Left ventricle myocardium superior (tissue), 1 donor: ENCODE measurements around the gene CARHSP1. TPM values are rescaled to one million over a fixed set of nuclear protein-coding genes. Genes with fewer than 3 reads are reported as not detected.
"Not testable (repeated sequence)": the region's sequence is repeated elsewhere in the genome, so short reads cannot be mapped to it uniquely, and the experiment has no call there.

ENCODE experiments used
- ATAC-seq: fragments of 200-7000 bp; cut with Tn5 transposase; one replicate; pipeline ENCODE4 v1.9.1; 2020; ENCODE audit warnings: mild to moderate bottlenecking, moderate library complexity
- DNase-seq: peaks from one replicate; pipeline ENCODE4 v3.0.0-alpha.2; 2020
- intact Hi-C: fragments of 100-400 bp; cut with micrococcal nuclease; formaldehyde crosslinking; loops from one replicate; pipeline ENCODE4 v1.11.0; 2022
- total RNA-seq: library from RNA; stranded (reverse); fragmentation: NEBNext Ultra II Directional; extraction: Animal tissue kit (Norgen Biotek cat#: 25700); gene quantifications from one replicate; pipeline ENCODE4 v1.2.1, GENCODE V29; 2021
- donor health status: DM: no; HTN: yes; CAD: no; lungs with severe emphysema.

CARHSP1 gene
- total RNA-seq, 1 donor from 2014 or later = 23.8 TPM

GRCh38 chr16:8847623-8848022 lies 21.2 kb downstream of the CARHSP1 start:
- ATAC-seq (no peak), DNase-seq (peak; percentile 26)
- intact Hi-C loops = no loop called here

- no peak for DNase-seq
- intact Hi-C loops = no loop called here
These were observed 21.7 kb downstream of the CARHSP1 start for GRCh38 chr16:8847145-8847544.

GRCh38 chr16:8846401-8846932 lies 22.3 kb downstream of the CARHSP1 start:
- intact Hi-C loops = no loop called here
- no peak for ATAC-seq
- DNase-seq = no peak

More at GRCh38 chr16:8847145-8847544, 21.7 kb downstream of the CARHSP1 start:
- ATAC-seq = no peak

GRCh38 chr16:8845699-8846298 lies 23.0 kb downstream of the CARHSP1 start:
- ATAC-seq (no peak), DNase-seq (no peak)
- intact Hi-C loops = no loop called here

- DNase-seq, intact Hi-C loops, ATAC-seq: not testable (repeated sequence)
These were observed 25.5 kb downstream of the CARHSP1 start for GRCh38 chr16:8843296-8843695.

- DNase-seq, intact Hi-C loops, ATAC-seq: not testable (repeated sequence)
These were observed 26.8 kb downstream of the CARHSP1 start for GRCh38 chr16:8842016-8842415.

- intact Hi-C loops, DNase-seq, ATAC-seq: not testable (repeated sequence)
These were observed 31.2 kb downstream of the CARHSP1 start for GRCh38 chr16:8837594-8837993.

- ATAC-seq, DNase-seq, intact Hi-C loops: not testable (repeated sequence)
These were observed 32.0 kb downstream of the CARHSP1 start for GRCh38 chr16:8836797-8837196.

GRCh38 chr16:8832717-8833105 lies 36.1 kb downstream of the CARHSP1 start:
- ATAC-seq (no peak), DNase-seq (no peak)
- intact Hi-C loops = no loop called here

- ATAC-seq = no peak
- intact Hi-C loops = no loop called here
- DNase-seq = no peak
These were observed 36.7 kb downstream of the CARHSP1 start for GRCh38 chr16:8831871-8832716.

GRCh38 chr16:8831450-8831849 lies 37.4 kb downstream of the CARHSP1 start:
- ATAC-seq (no peak), DNase-seq (no peak)
- intact Hi-C loops = no loop called here

- ATAC-seq (no peak), DNase-seq (no peak)
- intact Hi-C loops = no loop called here
These were observed 40.2 kb downstream of the CARHSP1 start for GRCh38 chr16:8828541-8829165.

GRCh38 chr16:8826278-8826879 lies 42.4 kb downstream of the CARHSP1 start:
- intact Hi-C loops = no loop called here
- DNase-seq (no peak), ATAC-seq (no peak)

GRCh38 chr16:8822403-8822802 lies 46.4 kb downstream of the CARHSP1 start:
- DNase-seq (no peak), ATAC-seq (no peak)
- intact Hi-C loops = no loop called here

- no peak for DNase-seq
- no peak for ATAC-seq
- intact Hi-C loops = no loop called here
These were observed 49.3 kb downstream of the CARHSP1 start for GRCh38 chr16:8819411-8820034.

- ATAC-seq (no peak), DNase-seq (no peak)
- intact Hi-C loops = no loop called here
These were observed 50.1 kb downstream of the CARHSP1 start for GRCh38 chr16:8818504-8819270.

- intact Hi-C loops = no loop called here
- DNase-seq = no peak
- ATAC-seq = no peak
These were observed 51.7 kb downstream of the CARHSP1 start for GRCh38 chr16:8816967-8817655.
